GM12872 (cell line): ENCODE data around the gene ASRGL1.

Experiments used
- CTCF ChIP-seq: IDR thresholded peaks from 3 replicates; pipeline ENCODE4 v1.5.1; 2011; ENCODE audit warnings: low read depth, mild to moderate bottlenecking, low read length, moderate library complexity; ENCODE audit not compliant: insufficient read depth

The ASRGL1 gene

GRCh38 chr11:62394825-62395538 is 57.7 kb downstream of the ASRGL1 start:
- TF ChIP-seq CTCF: peak; percentile 70

GRCh38 chr11:62395885-62396551 is 58.8 kb downstream of the ASRGL1 start:
- TF ChIP-seq CTCF: no peak

- TF ChIP-seq CTCF: no peak
Measured at GRCh38 chr11:62398011-62398994, 61.1 kb downstream of the ASRGL1 start.

- TF ChIP-seq CTCF: no peak
Measured at GRCh38 chr11:62399172-62399877, 62.1 kb downstream of the ASRGL1 start.

GRCh38 chr11:62399878-62400266 is 62.6 kb downstream of the ASRGL1 start:
- TF ChIP-seq CTCF: no peak

GRCh38 chr11:62400281-62400680 is 63.0 kb downstream of the ASRGL1 start:
- TF ChIP-seq CTCF: no peak

- no peak for TF ChIP-seq CTCF
Measured at GRCh38 chr11:62400760-62401159, 63.5 kb downstream of the ASRGL1 start.
